Measurements from ENCODE around the gene HTR2C. TPM values are rescaled to one million over a fixed set of nuclear protein-coding genes. Genes with fewer than 3 reads are reported as not detected.

The HTR2C gene
- total RNA-seq, 1 donor from 2014 or later: 0.34 TPM

GRCh38 chrX:114611018-114611619 lies 27.2 kb downstream of the HTR2C start:
- DNase-seq (ENCODE audit: extremely low spot score, unreplicated experiment): no peak
- no peaks in the 10 kb centered on the region for H3K4me1 Mint-ChIP-seq (ENCODE audit: unreplicated experiment)
- H3K4me3 Mint-ChIP-seq: no peak overlapping the region
- H3K27ac Mint-ChIP-seq: no peak overlapping the region
- H3K27me3 Mint-ChIP-seq: peaks cover 22% of the 10 kb centered on the region
- no peaks in the 10 kb centered on the region for H3K36me3 Mint-ChIP-seq
- no peaks in the 10 kb centered on the region for H3K9me3 Mint-ChIP-seq
- TF ChIP-seq CTCF (conservative IDR thresholded peaks at IDR 0.05): peak; percentile 93

- no peaks in the 10 kb centered on the region for H3K9me3 Mint-ChIP-seq
- H3K36me3 Mint-ChIP-seq: no peaks in the 10 kb centered on the region
- no peak overlapping the region for H3K4me3 Mint-ChIP-seq
- H3K27me3 Mint-ChIP-seq: no peaks in the 10 kb centered on the region
- no peak overlapping the region for H3K27ac Mint-ChIP-seq
- DNase-seq (ENCODE audit: extremely low spot score, unreplicated experiment): no peak
- H3K4me1 Mint-ChIP-seq (ENCODE audit: unreplicated experiment): no peaks in the 10 kb centered on the region
- no peak for TF ChIP-seq CTCF (conservative IDR thresholded peaks at IDR 0.05)
Measured at GRCh38 chrX:114615765-114616164, 31.9 kb downstream of the HTR2C start.

DNA sequence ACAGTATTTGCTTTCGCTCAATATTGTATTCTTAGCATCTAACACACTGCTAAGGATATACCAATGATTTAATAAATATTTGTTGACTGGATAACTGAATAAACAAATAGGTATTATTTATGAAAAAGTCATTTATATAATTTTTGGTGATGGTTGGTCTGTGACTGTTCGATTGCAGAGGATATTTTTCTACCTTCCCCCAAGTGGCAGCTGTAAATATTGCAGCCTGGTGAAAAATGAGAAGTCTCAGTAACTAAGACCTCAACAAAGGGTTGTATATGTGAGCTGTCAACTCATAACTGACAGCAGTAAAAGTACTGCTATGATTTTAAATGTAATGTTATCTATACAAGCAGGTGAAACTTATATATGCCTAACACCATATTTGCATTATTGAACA lies 36.0 kb downstream of the HTR2C start:
- H3K4me3 Mint-ChIP-seq: no peak overlapping the region
- H3K9me3 Mint-ChIP-seq: no peaks in the 10 kb centered on the region
- DNase-seq (ENCODE audit: extremely low spot score, unreplicated experiment): no peak
- no peak overlapping the region for H3K27ac Mint-ChIP-seq
- H3K4me1 Mint-ChIP-seq (ENCODE audit: unreplicated experiment): no peaks in the 10 kb centered on the region
- peak; percentile 76 for TF ChIP-seq CTCF (conservative IDR thresholded peaks at IDR 0.05)
- peaks cover 5% of the 10 kb centered on the region for H3K27me3 Mint-ChIP-seq
- no peaks in the 10 kb centered on the region for H3K36me3 Mint-ChIP-seq

- Mint-ChIP-seq H3K27me3 (peaks cover 4% of the 10 kb centered on the region), H3K4me3 (no peak overlapping the region), H3K36me3 (no peaks in the 10 kb centered on the region), H3K9me3 (no peaks in the 10 kb centered on the region), H3K27ac (no peak overlapping the region), H3K4me1 (ENCODE audit: unreplicated experiment) (no peaks in the 10 kb centered on the region)
- DNase-seq (ENCODE audit: extremely low spot score, unreplicated experiment): no peak
- peak; percentile 71 for TF ChIP-seq CTCF (conservative IDR thresholded peaks at IDR 0.05)
Measured at GRCh38 chrX:114626323-114626722, 42.4 kb downstream of the HTR2C start.

- Mint-ChIP-seq H3K27me3 (no peaks in the 10 kb centered on the region), H3K36me3 (no peaks in the 10 kb centered on the region), H3K27ac (no peak overlapping the region)
Measured at GRCh38 chrX:114635986-114636385, 52.1 kb downstream of the HTR2C start.

More at GRCh38 chrX:114635986-114636385, 52.1 kb downstream of the HTR2C start:
- DNase-seq (ENCODE audit: extremely low spot score, unreplicated experiment): no peak
- Mint-ChIP-seq H3K4me1 (ENCODE audit: unreplicated experiment) (no peaks in the 10 kb centered on the region), H3K4me3 (no peak overlapping the region), H3K9me3 (no peaks in the 10 kb centered on the region)
- TF ChIP-seq CTCF (conservative IDR thresholded peaks at IDR 0.05): no peak
